PC-9 (cell line): Measurements from ENCODE around the gene UTS2. TPM values are rescaled to one million over a fixed set of nuclear protein-coding genes. Genes with fewer than 3 reads are reported as not detected.

Experiments used
- BruUV-seq: library from RNA; stranded (reverse); fragments of 400-500 nt; replicated peaks from 2 replicates; lab custom pipeline; 2021; lab: Mats Ljungman, UMichigan
- CTCF ChIA-PET: fragments of 300-600 bp; sonication (Branson Sonifier 250); formaldehyde crosslinking; loops from one replicate; lab custom pipeline; 2022; ENCODE audit warnings: antibody characterized with exemption; lab: Charles Lee
- POLR2A ChIA-PET: fragments of 300-600 bp; sonication (Branson Sonifier 250); formaldehyde crosslinking; loops from one replicate; lab custom pipeline; 2022; ENCODE audit warnings: antibody characterized with exemption; ENCODE audit not compliant: unreplicated experiment; lab: Charles Lee
- DNase-seq, 2 experiments: peaks; one replicate each; pipeline versions ENCODE4 v3.0.0 to v3.0.0-alpha.2; 2015 to 2022; ENCODE audit warnings: mixed read lengths in 1 of 2
- H2AFZ ChIP-seq: fragments of 200-600 bp; sonication (generic); 2 replicates; pipeline ENCODE4 v1.8.1; 2017; ENCODE audit warnings: antibody characterized with exemption
- H3F3A ChIP-seq: fragments of 200-600 bp; sonication (generic); 2 replicates; pipeline ENCODE4 v1.8.1; 2017; ENCODE audit warnings: antibody characterized with exemption, mild to moderate bottlenecking, low read depth; ENCODE audit not compliant: insufficient read depth
- H3K27ac ChIP-seq: fragments of 200-600 bp; sonication (generic); 2 replicates; pipeline ENCODE4 v1.6.1; 2016; ENCODE audit warnings: mixed run types
- H3K27me3 ChIP-seq: fragments of 200-600 bp; sonication (generic); 2 replicates; pipeline ENCODE4 v1.6.1; 2016; ENCODE audit warnings: low read depth, mixed run types; ENCODE audit not compliant: insufficient read depth
- H3K36me3 ChIP-seq: fragments of 200-600 bp; sonication (generic); 2 replicates; pipeline ENCODE4 v1.6.1; 2016; ENCODE audit warnings: low read depth, mixed run types
- H3K4me1 ChIP-seq: fragments of 200-600 bp; sonication (generic); replicated peaks from 2 replicates; pipeline ENCODE4 v1.6.1; 2016; ENCODE audit warnings: mixed run types; ENCODE audit not compliant: insufficient read depth
- H3K4me2 ChIP-seq: fragments of 200-600 bp; sonication (generic); 2 replicates; pipeline ENCODE4 v1.6.1; 2017; ENCODE audit warnings: mixed run types
- H3K4me3 ChIP-seq: fragments of 200-600 bp; sonication (generic); 2 replicates; pipeline ENCODE4 v1.6.1; 2016; ENCODE audit warnings: mixed run types
- H3K79me2 ChIP-seq: fragments of 200-600 bp; sonication (generic); 2 replicates; pipeline ENCODE4 v1.6.1; 2017; ENCODE audit warnings: low read depth, mixed run types
- H3K9me2 ChIP-seq: fragments of 200-600 bp; sonication (generic); 2 replicates; pipeline ENCODE4 v1.8.1; 2017; ENCODE audit warnings: mild to moderate bottlenecking; ENCODE audit not compliant: insufficient read depth
- H3K9me3 ChIP-seq: fragments of 200-600 bp; sonication (generic); 2 replicates; pipeline ENCODE4 v1.8.1; 2016; ENCODE audit warnings: low read depth; ENCODE audit not compliant: insufficient read depth
- H4K20me1 ChIP-seq: fragments of 200-600 bp; sonication (generic); 2 replicates; pipeline ENCODE4 v1.8.1; 2017; ENCODE audit not compliant: insufficient read depth
- CTCF ChIP-seq: fragments of 200-600 bp; sonication (generic); conservative IDR thresholded peaks from 2 replicates; pipeline ENCODE4 v1.6.1; 2017; ENCODE audit warnings: mixed run types, antibody characterized with exemption, mild to moderate bottlenecking, moderate library complexity
- EZH2 ChIP-seq: fragments of 200-600 bp; sonication (generic); IDR thresholded peaks from 2 replicates; pipeline ENCODE4 v1.8.0; 2017; ENCODE audit warnings: antibody characterized with exemption, low read depth
- intact Hi-C: fragments of 100-400 bp; cut with micrococcal nuclease; formaldehyde crosslinking; loops from one replicate; pipeline ENCODE4 v1.10.0; 2022; ENCODE audit not compliant: unreplicated experiment
- total RNA-seq: library from RNA; stranded (reverse); gene quantifications from 2 replicates; pipeline ENCODE4 v1.2.3, GENCODE V29; 2021

Gene UTS2
- total RNA-seq, 1 experiment from 2014 or later = 23.8 TPM

- ChIA-PET POLR2A (no interaction called here), CTCF (no interaction called here)
- intact Hi-C loops = no loop called here
- no peaks in the 10 kb centered on the region for H3K9me2 ChIP-seq
- H3F3A ChIP-seq = no peaks in the 10 kb centered on the region
- H3K9me3 ChIP-seq = no peaks in the 10 kb centered on the region
- H3K4me3 ChIP-seq = no peak overlapping the region
- H3K4me2 ChIP-seq = no peak overlapping the region
- no peak for TF ChIP-seq CTCF
- TF ChIP-seq EZH2 = no peak
- BruUV-seq = no TSS peak
- no peak overlapping the region for H3K27ac ChIP-seq
- no peaks in the 10 kb centered on the region for H3K36me3 ChIP-seq
- no peak for DNase-seq
- no peaks in the 10 kb centered on the region for H3K4me1 ChIP-seq
- H3K79me2 ChIP-seq = no peaks in the 10 kb centered on the region
- H2AFZ ChIP-seq = no peak overlapping the region
- H4K20me1 ChIP-seq = no peaks in the 10 kb centered on the region
- H3K27me3 ChIP-seq = no peaks in the 10 kb centered on the region
These were observed 16.5 kb upstream of the UTS2 start for GRCh38 chr1:7869136-7869920.

GRCh38 chr1:7868070-7868780 lies 15.4 kb upstream of the UTS2 start:
- Histone ChIP-seq H3K9me3 (no peaks in the 10 kb centered on the region), H3K4me2 (no peak overlapping the region), H3K79me2 (no peaks in the 10 kb centered on the region), H3K27ac (no peak overlapping the region), H3K4me1 (no peaks in the 10 kb centered on the region), H3K9me2 (no peaks in the 10 kb centered on the region), H3K4me3 (no peak overlapping the region), H4K20me1 (no peaks in the 10 kb centered on the region), H3K27me3 (no peaks in the 10 kb centered on the region), H3F3A (no peaks in the 10 kb centered on the region), H2AFZ (no peak overlapping the region), H3K36me3 (no peaks in the 10 kb centered on the region)
- no peak for DNase-seq
- CTCF ChIA-PET = no interaction called here
- POLR2A ChIA-PET = no interaction called here
- TF ChIP-seq EZH2 = no peak
- TF ChIP-seq CTCF = no peak
- intact Hi-C loops = no loop called here
- no TSS peak for BruUV-seq

GRCh38 chr1:7865978-7866377 lies 13.1 kb upstream of the UTS2 start:
- Histone ChIP-seq H2AFZ (no peak overlapping the region), H3K36me3 (no peaks in the 10 kb centered on the region), H3K9me3 (no peaks in the 10 kb centered on the region), H3K4me1 (no peaks in the 10 kb centered on the region), H3F3A (no peaks in the 10 kb centered on the region), H3K27ac (no peak overlapping the region), H3K4me2 (no peak overlapping the region), H3K9me2 (no peaks in the 10 kb centered on the region), H3K4me3 (no peak overlapping the region), H3K79me2 (no peaks in the 10 kb centered on the region), H3K27me3 (no peaks in the 10 kb centered on the region), H4K20me1 (no peaks in the 10 kb centered on the region)
- ChIA-PET CTCF (no interaction called here), POLR2A (no interaction called here)
- TF ChIP-seq EZH2 (no peak), CTCF (no peak)
- no peak for DNase-seq
- BruUV-seq = no TSS peak
- intact Hi-C loops = no loop called here
